ENCODE measurements around the gene UMODL1.

UMODL1 gene

DNA sequence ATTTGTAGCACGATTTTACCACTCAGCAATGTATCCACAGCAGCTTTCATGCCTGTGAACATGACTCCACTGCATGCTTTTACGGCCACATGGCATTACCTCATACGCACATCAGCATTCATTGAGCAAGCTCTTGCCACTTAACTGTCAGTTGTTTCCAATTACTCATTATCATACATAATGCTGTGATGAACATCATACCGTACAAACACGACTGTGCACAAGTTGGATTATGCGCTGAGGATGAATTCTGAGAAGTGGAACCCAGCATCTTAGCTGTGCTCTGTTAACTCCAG is 9.6 kb downstream of the UMODL1 start:
- peak; percentile 86 for DNase-seq

GRCh38 chr21:42081138-42081537 is 10.0 kb downstream of the UMODL1 start:
- DNase-seq: no peak

DNA sequence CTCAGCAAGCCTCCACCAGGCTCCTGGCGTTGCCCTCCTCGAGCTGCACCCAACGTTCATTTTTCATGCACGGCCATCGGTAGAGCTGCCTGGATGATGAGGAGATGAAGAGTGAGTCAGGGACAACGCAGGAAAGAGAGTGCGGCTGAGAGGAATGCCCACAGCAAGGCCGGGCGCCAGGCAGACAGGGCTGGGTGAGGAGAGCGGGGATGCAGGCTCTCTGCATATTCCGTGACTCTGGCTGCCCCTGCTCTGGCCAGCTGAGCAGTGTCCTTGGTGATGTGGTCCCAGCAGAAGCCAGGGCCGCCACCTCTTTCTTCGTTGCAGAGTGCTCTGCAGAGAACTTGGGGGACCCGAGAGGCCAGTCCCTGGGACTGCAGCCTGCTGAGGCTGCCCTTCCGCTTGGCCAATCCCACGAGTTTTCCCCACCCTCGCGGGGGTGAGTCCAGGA is 10.8 kb downstream of the UMODL1 start:
- DNase-seq: peak; percentile 16

DNA sequence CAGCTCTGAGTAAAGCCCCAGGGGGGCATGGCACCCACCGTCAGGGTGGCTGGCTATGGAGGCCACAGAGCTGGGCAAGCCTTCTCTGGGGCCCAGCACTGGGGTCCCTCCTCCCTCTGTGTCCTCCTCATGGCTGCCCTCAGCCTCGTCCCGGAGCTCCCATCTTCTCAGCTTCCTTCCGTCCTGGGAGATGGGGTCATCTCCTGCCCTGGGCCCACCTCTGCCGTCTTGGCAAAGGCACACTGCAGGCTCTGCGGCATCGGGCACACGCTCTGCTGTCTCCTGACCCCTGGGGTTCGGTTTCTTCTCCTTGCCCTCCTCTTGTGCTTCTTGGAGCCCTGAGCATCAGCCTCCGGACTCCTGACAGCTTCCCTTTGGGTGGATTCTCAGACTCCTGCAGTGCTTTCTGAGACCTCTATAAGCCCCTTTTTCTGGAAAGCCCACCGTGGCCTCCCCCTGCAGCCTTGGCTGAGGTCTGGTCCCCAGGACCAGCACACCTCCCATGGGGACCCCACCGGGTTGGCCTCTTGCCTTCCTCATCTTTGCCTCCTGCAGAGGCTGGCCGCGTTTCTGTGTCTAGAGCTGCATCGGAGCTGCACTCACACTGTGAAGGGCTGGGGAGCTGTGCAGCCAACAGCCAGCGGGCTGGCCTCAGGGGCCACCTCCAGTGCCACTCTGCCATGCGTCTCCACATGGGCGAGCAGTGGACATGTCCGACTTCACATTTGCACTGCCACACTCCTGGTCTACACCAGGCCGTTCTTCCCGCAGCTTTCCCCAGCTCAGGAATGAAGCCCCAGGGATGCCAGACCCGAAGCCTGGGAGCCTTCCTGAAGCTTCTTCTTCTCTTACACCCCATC is 11.6 kb downstream of the UMODL1 start:
- no peak for DNase-seq

GRCh38 chr21:42083361-42083690 is 12.2 kb downstream of the UMODL1 start:
- no peak for DNase-seq

- no peak for DNase-seq
Observed at GRCh38 chr21:42084079-42084478, 13.0 kb downstream of the UMODL1 start.

DNA sequence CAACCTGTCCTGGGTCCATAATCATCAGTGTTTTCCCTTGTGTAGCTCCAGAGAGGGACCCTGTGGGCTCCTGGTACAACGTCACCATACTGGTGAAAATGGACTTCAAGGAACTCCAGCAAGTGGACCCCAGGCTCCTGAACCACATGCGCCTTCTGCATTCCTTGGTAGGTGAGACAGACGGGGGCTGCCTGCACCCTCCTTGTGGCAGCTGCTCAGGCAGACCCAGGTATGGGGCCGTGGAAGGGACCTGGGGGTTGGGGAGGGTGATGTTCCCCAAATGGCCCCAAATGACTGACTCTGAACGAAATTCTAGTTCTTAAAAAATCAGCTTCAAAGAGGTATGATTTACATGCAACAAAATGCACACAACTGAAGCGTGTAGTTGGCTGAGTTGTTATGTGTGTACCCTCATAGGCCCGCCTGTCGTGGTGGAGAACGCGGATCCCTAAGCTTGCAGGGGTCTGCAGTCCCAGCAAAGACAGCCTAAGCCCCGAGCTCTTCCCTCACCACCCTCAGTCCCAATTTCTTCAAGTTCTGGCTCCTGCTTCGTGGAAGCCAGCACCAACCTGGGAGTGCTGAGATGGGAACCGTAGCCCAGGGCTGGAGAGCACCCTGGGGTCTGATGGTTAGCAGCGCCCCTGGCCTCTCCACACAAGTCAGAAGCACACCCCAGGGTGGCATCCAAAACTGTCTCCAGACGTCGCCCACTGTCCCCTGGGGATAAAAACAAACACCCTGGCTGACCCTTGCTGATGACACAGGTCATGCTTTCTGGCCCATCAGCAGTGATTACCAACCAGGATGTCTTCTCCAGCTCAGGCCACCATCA is 14.3 kb downstream of the UMODL1 start:
- no peak for DNase-seq

- DNase-seq: no peak
Observed at GRCh38 chr21:42086969-42087368, 15.9 kb downstream of the UMODL1 start.

DNA sequence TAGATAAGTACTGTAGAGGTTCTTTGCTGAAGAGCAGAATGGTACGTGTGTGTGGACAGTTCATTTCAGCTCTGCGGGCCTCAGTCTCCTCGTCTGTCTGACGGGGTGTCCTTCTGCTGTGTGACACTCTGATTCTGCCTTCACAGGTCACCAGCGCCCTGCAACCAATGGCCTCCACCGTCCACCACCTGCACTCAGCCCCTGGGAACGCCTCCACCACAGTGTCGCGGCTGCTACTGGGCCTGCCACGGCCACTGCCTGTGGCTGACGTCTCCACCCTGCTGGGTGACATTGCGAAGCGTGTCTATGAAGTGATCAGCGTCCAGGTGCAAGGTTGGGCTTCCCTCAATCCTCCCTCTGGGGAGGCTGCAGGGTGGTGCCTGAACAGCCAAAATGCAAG is 17.0 kb downstream of the UMODL1 start:
- no peak for DNase-seq

- no peak for DNase-seq
Observed at GRCh38 chr21:42088658-42089057, 17.5 kb downstream of the UMODL1 start.

DNA sequence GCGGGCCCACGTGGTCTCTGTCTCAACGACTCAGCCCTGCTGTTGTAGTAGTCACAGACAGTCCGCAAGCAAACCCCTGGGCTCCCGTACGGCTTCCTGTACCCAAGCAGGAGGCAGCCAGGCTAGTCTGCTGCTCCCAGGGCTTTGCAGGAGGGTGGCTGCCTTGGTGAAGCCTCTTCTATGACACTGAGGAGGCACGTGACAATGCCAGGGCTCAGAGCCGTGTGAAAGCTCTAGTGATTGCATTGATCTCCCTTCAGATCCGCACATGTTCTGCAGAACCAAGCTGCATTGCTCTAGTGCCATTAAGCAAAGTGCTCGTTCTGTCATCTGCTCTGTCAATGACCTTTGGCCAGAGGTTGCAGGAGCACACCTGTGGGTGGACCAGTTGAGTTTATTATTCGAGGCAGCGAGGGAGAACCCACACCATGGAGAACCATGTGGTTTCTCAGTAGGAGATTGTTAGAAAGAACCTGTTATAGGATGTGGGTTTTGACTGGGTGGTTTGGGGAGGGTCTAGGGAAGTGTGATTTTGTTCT is 18.0 kb downstream of the UMODL1 start:
- no peak for DNase-seq

DNA sequence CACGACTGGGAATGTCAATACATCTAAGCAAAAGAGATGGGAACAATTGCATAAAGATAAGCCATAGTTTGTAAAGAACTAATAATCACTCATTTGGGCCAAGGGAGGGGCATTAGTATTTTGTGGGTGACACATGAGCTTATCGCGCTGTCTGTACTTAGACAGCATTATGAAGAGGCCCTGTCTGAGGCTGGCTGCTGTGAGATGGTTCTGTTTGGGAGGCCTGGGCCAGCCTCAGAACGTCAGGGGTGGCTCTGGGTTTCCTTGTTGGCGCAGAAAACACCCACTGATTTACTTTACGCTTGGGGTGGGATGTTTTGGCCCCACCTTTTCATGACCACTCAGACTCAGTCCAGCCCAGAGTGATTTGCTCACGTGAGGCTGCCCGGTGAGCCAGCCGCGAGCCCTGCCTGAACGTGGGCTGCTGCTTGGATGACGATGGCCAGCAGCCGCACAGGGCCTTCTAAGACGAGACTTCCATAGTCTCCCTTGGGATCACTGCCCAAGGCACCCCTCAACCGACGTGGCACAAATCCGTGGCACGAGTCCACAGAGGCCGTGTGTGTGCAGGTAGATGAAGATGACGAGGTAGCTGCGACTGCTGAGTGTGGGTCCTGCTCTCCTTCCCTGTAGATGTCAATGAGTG is 18.7 kb downstream of the UMODL1 start:
- no peak for DNase-seq

GRCh38 chr21:42091899-42092508 is 20.9 kb downstream of the UMODL1 start:
- no peak for DNase-seq

DNA sequence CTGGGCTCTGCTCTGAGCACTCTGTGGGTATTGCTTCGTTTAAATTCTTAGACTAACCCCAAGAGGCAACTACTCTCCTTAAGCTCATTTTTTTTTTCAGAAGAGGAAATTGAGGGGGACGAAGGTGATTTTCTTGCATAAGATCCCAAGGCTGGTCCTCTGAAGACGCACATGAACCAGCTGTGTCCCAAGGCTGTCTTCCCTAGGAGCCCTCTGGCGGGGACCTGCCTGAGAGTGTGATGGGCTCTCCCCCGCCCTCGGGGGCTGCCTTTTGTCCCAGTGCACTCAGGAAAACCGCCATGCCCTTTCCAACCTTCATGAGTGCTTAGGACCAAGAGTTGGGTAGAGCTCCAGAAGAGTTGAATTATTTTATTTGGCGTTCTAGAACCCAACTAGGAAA is 21.7 kb downstream of the UMODL1 start:
- DNase-seq: no peak

DNA sequence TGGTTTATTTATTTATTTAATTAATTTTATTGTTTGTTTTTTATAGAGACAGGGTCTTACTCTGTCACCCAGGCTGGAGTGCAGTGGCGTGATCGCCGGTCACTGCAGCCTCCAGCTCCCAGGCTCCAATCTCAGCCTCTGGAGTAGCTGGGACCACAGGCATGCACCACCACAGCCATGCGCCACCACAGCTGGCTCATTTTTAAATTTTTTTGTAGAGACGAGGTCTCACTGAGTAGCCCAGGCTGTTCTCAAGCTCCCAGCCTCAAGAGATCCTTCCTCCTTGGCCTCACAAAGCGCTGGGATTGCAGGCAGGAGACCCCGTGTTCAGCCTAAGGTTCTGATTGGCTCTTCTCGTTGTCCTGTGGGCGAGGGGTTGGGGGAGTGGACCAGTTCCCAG is 22.1 kb downstream of the UMODL1 start:
- peak; percentile 18 for DNase-seq

- peak; percentile 83 for DNase-seq
Observed at GRCh38 chr21:42093991-42094421, 22.9 kb downstream of the UMODL1 start.

DNA sequence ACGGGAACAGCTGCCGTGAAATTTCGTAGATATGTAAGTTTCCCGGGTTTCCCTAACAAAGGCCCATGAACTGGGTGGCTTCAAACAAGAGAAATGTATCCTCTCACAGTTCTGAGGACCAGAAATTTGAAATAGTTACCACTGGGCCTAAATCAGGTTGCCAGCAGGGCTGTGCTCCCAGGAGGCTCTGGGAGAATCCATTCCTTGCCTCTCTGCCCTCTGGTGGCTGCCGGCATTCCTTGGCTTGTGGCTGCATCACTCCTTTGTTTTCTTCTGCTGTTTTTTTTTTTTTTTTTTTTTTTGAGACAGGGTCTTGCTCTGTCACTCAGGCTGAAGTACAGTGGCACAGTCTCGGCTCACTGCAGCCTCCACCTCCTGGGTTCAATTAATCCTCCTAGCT is 23.7 kb downstream of the UMODL1 start:
- DNase-seq: no peak

DNA sequence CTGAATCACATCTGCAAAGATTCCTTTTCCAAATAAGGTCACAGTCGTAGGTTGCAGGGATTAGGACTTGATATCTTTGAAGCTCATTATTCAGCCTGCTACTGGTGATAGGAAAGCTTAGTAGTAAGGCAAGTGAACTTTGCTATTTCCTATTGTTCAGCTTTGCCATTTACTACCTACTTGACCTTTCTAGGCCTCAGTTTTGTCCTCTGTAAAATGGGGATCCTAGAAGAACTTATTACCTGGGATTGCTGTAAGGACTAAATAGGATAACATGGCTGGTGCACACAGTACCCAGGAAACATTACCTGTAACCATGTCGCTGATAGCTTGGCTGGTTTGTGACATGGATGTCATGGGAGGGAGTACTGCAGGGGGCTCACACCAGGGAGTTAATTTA is 24.5 kb downstream of the UMODL1 start:
- no peak for DNase-seq

- no peak for DNase-seq
Observed at GRCh38 chr21:42096566-42096965, 25.4 kb downstream of the UMODL1 start.

- DNase-seq: no peak
Observed at GRCh38 chr21:42097274-42097673, 26.2 kb downstream of the UMODL1 start.

DNA sequence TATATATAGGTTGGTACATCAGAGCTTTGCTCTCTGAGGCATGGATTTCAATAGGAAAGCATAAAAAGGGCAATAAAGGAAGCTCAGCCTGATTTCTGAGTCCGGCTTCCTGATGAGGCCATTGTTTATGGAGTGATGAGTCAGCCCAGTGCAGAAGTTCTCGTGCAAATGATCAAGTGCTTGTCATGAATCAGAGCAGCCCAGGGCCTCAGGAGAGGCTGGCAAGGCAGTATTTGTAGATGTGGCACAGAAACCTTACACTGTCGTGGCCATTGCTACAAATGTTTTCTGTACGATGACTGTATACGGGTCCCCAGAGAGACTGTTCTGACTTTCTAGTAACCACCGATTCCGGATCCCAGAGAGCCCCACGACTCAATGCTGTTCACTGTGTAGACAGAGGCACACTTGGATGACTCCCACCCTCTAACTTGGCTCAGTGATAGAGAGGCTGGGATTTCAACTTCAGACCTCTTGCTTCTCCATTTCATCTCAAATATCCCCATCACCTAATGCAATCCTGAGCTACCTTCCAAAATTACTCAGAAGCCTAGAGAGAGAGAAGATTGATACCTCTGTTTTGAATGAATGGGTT is 26.8 kb downstream of the UMODL1 start:
- peak; percentile 95 for DNase-seq

- no peak for DNase-seq
Observed at GRCh38 chr21:42098957-42099505, 27.9 kb downstream of the UMODL1 start.

Data from fibroblast of upper back skin (primary cell).